Skin epidermis (tissue), 12 donors: ENCODE measurements around the gene LHFPL2.

Source experiments
- H3K27ac ChIP-seq, 21 experiments: fragments of 200-600 bp; sonication (generic) in 11 of 21; one replicate each; pipeline ENCODE4 v1.5.0; 2020; ENCODE audit warnings: mild to moderate bottlenecking in 3 of 21, inconsistent platforms in 2 of 21, moderate library complexity in 2 of 21
- H3K4me3 ChIP-seq, 7 experiments: fragments of 200-600 bp; sonication (generic) in 2 of 7; one replicate each; pipeline ENCODE4 v1.5.0; 2020; ENCODE audit warnings: inconsistent platforms in 2 of 7, mild to moderate bottlenecking in 2 of 7, moderate library complexity in 1 of 7

The LHFPL2 gene

GRCh38 chr5:78578015-78578414, 70.6 kb downstream of the LHFPL2 start:
- Histone ChIP-seq H3K27ac (peak overlapping the region in 5 of 21 experiments; percentile 12 to 50 (median 24)), H3K4me3 (no peak overlapping the region)

GRCh38 chr5:78577071-78577807, 71.3 kb downstream of the LHFPL2 start:
- peak overlapping the region in 6 of 21 experiments; percentile 12 to 50 (median 47) for H3K27ac ChIP-seq
- H3K4me3 ChIP-seq: no peak overlapping the region

GRCh38 chr5:78576376-78576775, 72.2 kb downstream of the LHFPL2 start:
- Histone ChIP-seq H3K4me3 (no peak overlapping the region), H3K27ac (peak overlapping the region in 2 of 21 experiments; percentile 17 to 45)

GRCh38 chr5:78574731-78575161, 73.8 kb downstream of the LHFPL2 start:
- peak overlapping the region in 6 of 21 experiments; percentile 43 to 58 (median 46) for H3K27ac ChIP-seq
- H3K4me3 ChIP-seq: no peak overlapping the region

GRCh38 chr5:78574131-78574673, 74.4 kb downstream of the LHFPL2 start:
- peak overlapping the region in 5 of 21 experiments; percentile 35 to 58 (median 47) for H3K27ac ChIP-seq

GRCh38 chr5:78573318-78573717, 75.3 kb downstream of the LHFPL2 start:
- H3K4me3 ChIP-seq: no peak overlapping the region
- peak overlapping the region in 1 of 21 experiments; percentile 58 for H3K27ac ChIP-seq

More at GRCh38 chr5:78574131-78574673, 74.4 kb downstream of the LHFPL2 start:
- no peak overlapping the region for H3K4me3 ChIP-seq

GRCh38 chr5:78570646-78571045, 77.9 kb downstream of the LHFPL2 start:
- Histone ChIP-seq H3K4me3 (no peak overlapping the region), H3K27ac (no peak overlapping the region)

- H3K27ac ChIP-seq: peak overlapping the region in 2 of 21 experiments; percentile 10 to 31
- H3K4me3 ChIP-seq: no peak overlapping the region
Observed at GRCh38 chr5:78569441-78569840, 79.1 kb downstream of the LHFPL2 start.

GRCh38 chr5:78568676-78569075, 79.9 kb downstream of the LHFPL2 start:
- H3K4me3 ChIP-seq: no peak overlapping the region
- H3K27ac ChIP-seq: peak overlapping the region in 6 of 21 experiments; percentile 5 to 45 (median 42)

- Histone ChIP-seq H3K27ac (peak overlapping the region in 6 of 21 experiments; percentile 5 to 44 (median 36)), H3K4me3 (no peak overlapping the region)
Observed at GRCh38 chr5:78568212-78568611, 80.4 kb downstream of the LHFPL2 start.

- Histone ChIP-seq H3K4me3 (no peak overlapping the region), H3K27ac (peak overlapping the region in 9 of 21 experiments; percentile 3 to 56 (median 26))
Observed at GRCh38 chr5:78567617-78568016, 81.0 kb downstream of the LHFPL2 start.

- no peak overlapping the region for H3K4me3 ChIP-seq
- peak overlapping the region in 9 of 21 experiments; percentile 5 to 56 (median 36) for H3K27ac ChIP-seq
Observed at GRCh38 chr5:78566747-78567425, 81.7 kb downstream of the LHFPL2 start.

GRCh38 chr5:78565395-78565794, 83.2 kb downstream of the LHFPL2 start:
- H3K4me3 ChIP-seq: no peak overlapping the region
- no peak overlapping the region for H3K27ac ChIP-seq

- no peak overlapping the region for H3K4me3 ChIP-seq
- no peak overlapping the region for H3K27ac ChIP-seq
Observed at GRCh38 chr5:78563621-78564020, 85.0 kb downstream of the LHFPL2 start.

GRCh38 chr5:78562714-78563330, 85.8 kb downstream of the LHFPL2 start:
- Histone ChIP-seq H3K4me3 (no peak overlapping the region), H3K27ac (no peak overlapping the region)

- no peak overlapping the region for H3K27ac ChIP-seq
- H3K4me3 ChIP-seq: no peak overlapping the region
Observed at GRCh38 chr5:78562001-78562400, 86.6 kb downstream of the LHFPL2 start.

GRCh38 chr5:78561261-78561660, 87.3 kb downstream of the LHFPL2 start:
- Histone ChIP-seq H3K4me3 (no peak overlapping the region), H3K27ac (no peak overlapping the region)

GRCh38 chr5:78560000-78560855, 88.3 kb downstream of the LHFPL2 start:
- no peak overlapping the region for H3K27ac ChIP-seq
- no peak overlapping the region for H3K4me3 ChIP-seq

- Histone ChIP-seq H3K27ac (no peak overlapping the region), H3K4me3 (no peak overlapping the region)
Observed at GRCh38 chr5:78557601-78558000, 91.0 kb downstream of the LHFPL2 start.
